ENCODE results near the gene TTLL3. TPM values are rescaled to one million over a fixed set of nuclear protein-coding genes. Genes with fewer than 3 reads are reported as not detected.

Gene TTLL3
- total and polyA plus RNA-seq, 2 of the 8 experiments (the other 6 are each of a cell fraction or from before 2014, with no cell fraction given): 5.9 to 8.9 TPM

GRCh38 chr3:9808345-9809037 lies 1.6 kb upstream of the TTLL3 start (continued):
- TF ChIP-seq CTCF (IDR thresholded peaks at IDR 0.05; ENCODE audit: control extremely low read depth in 1 of 3, insufficient read depth in 1 of 3, low read depth in 1 of 3, low read length in 3 of 3) (peak; percentile 41 to 71 (median 55); a peak in 3 of 4 replicates), SAP30 (IDR thresholded peaks at IDR 0.05; ENCODE audit: insufficient read depth, insufficient replicate concordance, low read length) (no peak), EP300 (IDR thresholded peaks at IDR 0.05; ENCODE audit: borderline replicate concordance in 1 of 2, low read depth in 2 of 2, low read length in 2 of 2) (no peak), MAFK (IDR thresholded peaks at IDR 0.05; ENCODE audit: low read depth, low read length) (no peak), SRF (IDR thresholded peaks at IDR 0.05; ENCODE audit: low read depth, low read length) (no peak), GABPA (IDR thresholded peaks at IDR 0.05; ENCODE audit: borderline replicate concordance, insufficient read depth, low read length) (no peak), EGR1 (IDR thresholded peaks at IDR 0.05; ENCODE audit: borderline replicate concordance, low read depth, low read length) (no peak), CHD2 (IDR thresholded peaks at IDR 0.05; ENCODE audit: low read length) (no peak), CBX8 (IDR thresholded peaks at IDR 0.05; ENCODE audit: borderline replicate concordance, low read depth, low read length) (no peak), SP1 (IDR thresholded peaks at IDR 0.05; ENCODE audit: low read depth, low read length) (no peak), RNF2 (IDR thresholded peaks at IDR 0.05; ENCODE audit: borderline replicate concordance, low read depth, low read length, missing control alignments, poor library complexity, severe bottlenecking) (no peak), POLR2AphosphoS5 (IDR thresholded peaks at IDR 0.05; ENCODE audit: low read depth, low read length) (peak; percentile 37; the same call in 1 of the 2 replicates), JUN (IDR thresholded peaks at IDR 0.05; ENCODE audit: low read depth, low read length) (no peak), BCL11A (IDR thresholded peaks at IDR 0.05; ENCODE audit: low read depth in 2 of 2, low read length in 2 of 2) (no peak), CBX5 (IDR thresholded peaks at IDR 0.05; ENCODE audit: low read depth, low read length) (no peak), SIX5 (IDR thresholded peaks at IDR 0.05; ENCODE audit: low read depth, low read length) (no peak), TAF7 (optimal IDR thresholded peaks at IDR 0.05; ENCODE audit: borderline replicate concordance, low read depth, low read length) (no peak), FOSL1 (IDR thresholded peaks at IDR 0.05; ENCODE audit: insufficient read depth, low read depth, low read length) (no peak), E2F6 (IDR thresholded peaks at IDR 0.05) (no peak), ZNF274 (IDR thresholded peaks at IDR 0.05; ENCODE audit: borderline replicate concordance, extremely low read depth, low read length) (no peak), CTBP2 (IDR thresholded peaks at IDR 0.05; ENCODE audit: borderline replicate concordance, insufficient read depth, insufficient read length, low read length) (no peak)

All from H1 (cell line).